Ectodermal cell (in vitro differentiated cells): ENCODE measurements around the gene ZBTB16.

ENCODE experiments used
- H3K27ac ChIP-seq: 2 replicates; pipeline ENCODE4 v1.7.0; 2013; ENCODE audit warnings: mild to moderate bottlenecking, low read depth, low read length; ENCODE audit not compliant: insufficient read depth, poor library complexity, severe bottlenecking
- H3K27me3 ChIP-seq: 2 replicates; pipeline ENCODE4 v1.7.0; 2013; ENCODE audit warnings: mild to moderate bottlenecking, low read length; ENCODE audit not compliant: insufficient read depth, control insufficient read depth, poor library complexity, severe bottlenecking
- H3K36me3 ChIP-seq: one replicate; pipeline ENCODE4 v1.7.0; 2013; ENCODE audit warnings: low read length; ENCODE audit not compliant: control insufficient read depth, insufficient read depth
- H3K4me1 ChIP-seq: one replicate; pipeline ENCODE4 v1.7.0; 2013; ENCODE audit warnings: low read length; ENCODE audit not compliant: control insufficient read depth, insufficient read depth
- H3K4me3 ChIP-seq: 2 replicates; pipeline ENCODE4 v1.7.0; 2013; ENCODE audit warnings: low read depth, low read length, control low read depth; ENCODE audit not compliant: insufficient read depth
- H3K9me3 ChIP-seq: 2 replicates; pipeline ENCODE4 v1.7.0; 2013; ENCODE audit warnings: mild to moderate bottlenecking, low read length, moderate library complexity; ENCODE audit not compliant: control insufficient read depth
- WGBS, 2 experiments: methylation state at CpG; one replicate each; pipeline ENCODE4 v1.1.7; 2013; ENCODE audit warnings: missing lambda C conversion rate in 2 of 2; 5-methylcytosine and 5-hydroxymethylcytosine counted together

ZBTB16 gene

GRCh38 chr11:114062272-114062671 is 2.8 kb downstream of the ZBTB16 start:
- 93 to 94% methylated on average over 9 of the region's 9 CpGs for WGBS, 2 experiments
- peaks cover 52% of the 10 kb centered on the region for H3K4me1 ChIP-seq
- peaks cover 24% of the 10 kb centered on the region for H3K36me3 ChIP-seq
- H3K27me3 ChIP-seq: peaks cover 61% of the 10 kb centered on the region
- H3K9me3 ChIP-seq: no peaks in the 10 kb centered on the region
- H3K27ac ChIP-seq: no peak overlapping the region
- no peak overlapping the region for H3K4me3 ChIP-seq

GRCh38 chr11:114063149-114063828 is 3.8 kb downstream of the ZBTB16 start:
- Histone ChIP-seq H3K9me3 (no peaks in the 10 kb centered on the region), H3K27me3 (peaks cover 52% of the 10 kb centered on the region), H3K36me3 (peaks cover 30% of the 10 kb centered on the region), H3K4me3 (no peak overlapping the region), H3K4me1 (peaks cover 41% of the 10 kb centered on the region), H3K27ac (no peak overlapping the region)
- 95 to 96% methylated on average over 26 of the region's 26 CpGs for WGBS, 2 experiments

- Histone ChIP-seq H3K27me3 (peaks cover 47% of the 10 kb centered on the region), H3K4me1 (peaks cover 36% of the 10 kb centered on the region)
- 93 to 95% methylated on average over 8 of the region's 8 CpGs for WGBS, 2 experiments
Measured at GRCh38 chr11:114063829-114064201, 4.3 kb downstream of the ZBTB16 start.

GRCh38 chr11:114064216-114064615 is 4.7 kb downstream of the ZBTB16 start:
- peaks cover 34% of the 10 kb centered on the region for H3K4me1 ChIP-seq

More at GRCh38 chr11:114063829-114064201, 4.3 kb downstream of the ZBTB16 start:
- Histone ChIP-seq H3K27ac (no peak overlapping the region), H3K9me3 (no peaks in the 10 kb centered on the region), H3K36me3 (peaks cover 30% of the 10 kb centered on the region), H3K4me3 (no peak overlapping the region)

GRCh38 chr11:114065094-114065493 is 5.6 kb downstream of the ZBTB16 start:
- H3K4me1 ChIP-seq: peaks cover 34% of the 10 kb centered on the region
- peaks cover 39% of the 10 kb centered on the region for H3K27me3 ChIP-seq
- H3K27ac ChIP-seq: no peak overlapping the region
- H3K9me3 ChIP-seq: no peaks in the 10 kb centered on the region
- no peak overlapping the region for H3K4me3 ChIP-seq
- H3K36me3 ChIP-seq: peaks cover 30% of the 10 kb centered on the region
- 93 to 97% methylated on average over 4 of the region's 4 CpGs for WGBS, 2 experiments

More at GRCh38 chr11:114064216-114064615, 4.7 kb downstream of the ZBTB16 start:
- Histone ChIP-seq H3K27ac (no peak overlapping the region), H3K4me3 (no peak overlapping the region), H3K27me3 (peaks cover 43% of the 10 kb centered on the region), H3K9me3 (no peaks in the 10 kb centered on the region), H3K36me3 (peaks cover 30% of the 10 kb centered on the region)
- whole genome bisulfite sequencing, 2 experiments: 93 to 96% methylated on average over 14 of the region's 14 CpGs

GRCh38 chr11:114066046-114066648 is 6.6 kb downstream of the ZBTB16 start:
- peaks cover 36% of the 10 kb centered on the region for H3K36me3 ChIP-seq
- peaks cover 34% of the 10 kb centered on the region for H3K4me1 ChIP-seq
- H3K27ac ChIP-seq: no peak overlapping the region
- H3K27me3 ChIP-seq: peaks cover 28% of the 10 kb centered on the region
- no peak overlapping the region for H3K4me3 ChIP-seq
- no peaks in the 10 kb centered on the region for H3K9me3 ChIP-seq
- 94% methylated on average over 12 to 13 of the region's 14 CpGs for WGBS, 2 experiments

GRCh38 chr11:114068327-114068726 is 8.8 kb downstream of the ZBTB16 start:
- H3K27me3 ChIP-seq: peaks cover 6% of the 10 kb centered on the region
- H3K36me3 ChIP-seq: peaks cover 35% of the 10 kb centered on the region
- peaks cover 26% of the 10 kb centered on the region for H3K4me1 ChIP-seq
- WGBS, 2 experiments: 95% methylated on average over 4 of the region's 4 CpGs
- H3K4me3 ChIP-seq: no peak overlapping the region
- no peaks in the 10 kb centered on the region for H3K9me3 ChIP-seq
- no peak overlapping the region for H3K27ac ChIP-seq

GRCh38 chr11:114070464-114071139 is 11.1 kb downstream of the ZBTB16 start:
- Histone ChIP-seq H3K9me3 (no peaks in the 10 kb centered on the region), H3K27me3 (no peaks in the 10 kb centered on the region), H3K4me1 (peaks cover 18% of the 10 kb centered on the region), H3K36me3 (peaks cover 20% of the 10 kb centered on the region), H3K4me3 (no peak overlapping the region), H3K27ac (no peak overlapping the region)
- WGBS, 2 experiments: 97% methylated on average over 7 of the region's 7 CpGs

GRCh38 chr11:114073007-114073827 is 13.7 kb downstream of the ZBTB16 start:
- Histone ChIP-seq H3K4me1 (peaks cover 34% of the 10 kb centered on the region), H3K9me3 (no peaks in the 10 kb centered on the region), H3K4me3 (no peak overlapping the region), H3K27me3 (peaks cover 12% of the 10 kb centered on the region), H3K36me3 (peaks cover 10% of the 10 kb centered on the region), H3K27ac (no peak overlapping the region)
- 93 to 95% methylated on average over 9 of the region's 9 CpGs for WGBS, 2 experiments
